ENCODE results near the gene KSR1.

Gene KSR1

GRCh38 chr17:27539152-27539551 lies 82.9 kb downstream of the KSR1 start:
- DNase-seq = no peak

GRCh38 chr17:27539794-27540317 lies 83.6 kb downstream of the KSR1 start:
- DNase-seq = no peak

GRCh38 chr17:27540318-27541101 lies 84.3 kb downstream of the KSR1 start:
- no peak for DNase-seq

GRCh38 chr17:27541301-27542023 lies 85.2 kb downstream of the KSR1 start:
- DNase-seq = no peak

DNA sequence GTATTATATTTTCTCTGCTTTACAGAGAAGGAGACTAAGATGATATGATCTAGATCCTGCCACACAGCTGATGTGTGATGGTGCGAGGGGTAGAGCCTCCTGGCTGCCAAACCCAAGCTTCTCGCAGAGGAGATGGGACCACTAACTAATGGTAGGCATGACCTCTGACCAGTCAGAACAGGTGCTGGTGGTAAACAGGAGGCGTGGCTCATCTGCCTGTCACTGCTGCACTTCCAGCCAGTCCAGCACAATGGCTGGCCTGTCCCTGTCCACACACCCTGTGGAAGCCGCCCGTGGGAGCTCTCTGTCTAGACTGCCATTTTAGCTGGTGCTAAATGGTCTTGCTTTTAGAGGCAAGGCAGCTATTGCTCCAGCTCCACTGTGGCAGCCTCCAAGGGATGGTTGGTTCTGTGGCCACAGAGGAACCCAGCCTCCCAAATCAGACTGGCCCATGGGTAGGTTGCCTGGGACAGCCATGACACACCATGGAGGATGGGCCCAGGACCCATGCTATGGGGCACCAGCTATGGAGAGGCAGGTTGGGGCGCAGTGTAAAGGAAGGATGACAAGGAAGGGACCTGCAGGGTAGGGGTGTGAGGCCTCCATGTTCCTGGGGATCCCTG lies 86.7 kb downstream of the KSR1 start:
- DNase-seq = no peak

DNA sequence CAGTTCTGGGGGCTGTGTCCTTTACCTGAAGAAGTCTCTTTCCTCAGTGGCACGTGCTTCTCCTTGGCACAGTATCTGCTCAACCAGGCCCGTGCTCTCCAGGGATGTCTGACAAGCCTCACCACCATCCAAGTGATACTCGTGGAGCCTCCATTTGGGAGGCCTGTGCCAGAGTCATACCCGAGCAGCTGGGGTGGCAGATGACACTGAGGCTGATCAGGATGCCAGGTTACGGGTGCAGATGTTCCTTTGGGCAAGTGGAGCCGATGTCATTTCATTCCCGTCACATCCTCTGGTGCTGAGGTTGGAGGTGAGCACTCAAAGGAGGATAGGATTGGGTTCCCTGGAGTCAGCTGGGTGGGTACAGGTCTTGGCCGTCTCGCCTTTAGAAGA lies 87.2 kb downstream of the KSR1 start:
- DNase-seq = no peak

DNA sequence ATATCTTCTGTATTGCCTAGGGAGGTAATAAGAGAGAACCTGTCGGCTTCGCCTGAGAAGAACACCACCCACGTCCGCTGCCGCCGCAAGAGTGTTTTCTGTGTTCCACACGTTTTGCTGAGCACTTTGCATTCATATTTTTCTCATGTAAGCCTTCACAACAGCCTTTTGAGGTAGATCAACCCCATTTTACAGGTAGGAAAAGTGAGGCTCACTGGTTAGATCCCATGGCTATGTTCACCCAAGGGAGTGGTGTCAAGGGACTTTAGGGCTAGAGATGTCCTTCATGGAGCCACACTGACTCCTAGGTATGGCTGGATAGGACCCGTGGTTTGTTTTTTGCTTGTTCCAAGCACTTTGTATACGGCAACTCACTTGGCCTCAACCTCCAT lies 87.7 kb downstream of the KSR1 start:
- DNase-seq = no peak

GRCh38 chr17:27544350-27545131 lies 88.3 kb downstream of the KSR1 start:
- DNase-seq = no peak

DNA sequence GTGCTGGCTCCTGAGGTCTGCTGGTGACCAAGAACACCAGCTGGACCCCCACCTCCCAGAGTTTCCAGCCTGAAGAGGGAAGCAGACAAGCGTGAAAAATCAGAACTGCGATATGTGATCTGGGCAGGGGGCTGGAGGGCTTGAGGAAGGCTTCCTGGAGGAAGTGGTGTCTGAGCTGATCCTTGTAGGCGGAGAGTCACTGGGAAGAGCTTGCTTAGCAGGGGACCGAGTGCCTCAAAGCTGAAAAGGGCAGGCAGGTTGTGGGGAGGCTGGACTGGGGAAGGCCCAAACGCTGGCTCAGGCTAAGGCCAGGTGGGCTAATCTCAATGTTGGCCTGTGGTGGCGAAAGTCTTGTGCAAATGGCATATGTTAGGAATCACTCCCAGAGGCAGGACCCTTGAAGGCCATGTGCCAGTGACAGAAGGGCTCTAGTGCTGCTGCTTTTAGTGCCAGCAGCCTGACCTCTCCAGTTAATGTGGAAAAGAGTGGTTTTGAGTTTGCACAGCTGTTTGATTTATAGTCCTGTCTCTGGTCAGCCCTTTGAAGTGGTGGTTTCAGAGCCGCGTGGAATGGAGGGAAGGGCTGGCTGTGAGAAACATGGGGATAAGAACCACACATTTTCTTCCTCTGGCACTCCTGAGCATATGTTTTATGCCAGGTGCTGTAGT lies 89.4 kb downstream of the KSR1 start:
- DNase-seq = no peak

GRCh38 chr17:27546624-27547300 lies 90.5 kb downstream of the KSR1 start:
- no peak for DNase-seq

DNA sequence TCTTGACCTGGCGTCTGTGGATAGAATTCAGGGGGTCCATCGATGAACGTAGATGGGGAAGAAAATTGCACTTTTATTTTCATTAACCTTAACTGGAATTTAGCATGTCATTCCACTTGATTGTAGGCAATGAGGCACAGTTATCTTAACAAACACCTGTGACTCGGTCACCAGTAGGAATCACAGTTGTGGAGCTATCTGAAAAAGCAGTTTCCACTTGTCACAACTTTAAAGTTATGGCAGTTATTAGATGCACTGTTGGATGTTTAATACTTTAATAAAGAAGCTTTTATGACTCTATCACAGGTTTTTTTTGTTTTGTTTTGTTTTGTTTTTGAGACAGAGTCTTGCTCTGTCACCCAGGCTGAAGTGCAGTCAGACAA lies 91.0 kb downstream of the KSR1 start:
- no peak for DNase-seq

DNA sequence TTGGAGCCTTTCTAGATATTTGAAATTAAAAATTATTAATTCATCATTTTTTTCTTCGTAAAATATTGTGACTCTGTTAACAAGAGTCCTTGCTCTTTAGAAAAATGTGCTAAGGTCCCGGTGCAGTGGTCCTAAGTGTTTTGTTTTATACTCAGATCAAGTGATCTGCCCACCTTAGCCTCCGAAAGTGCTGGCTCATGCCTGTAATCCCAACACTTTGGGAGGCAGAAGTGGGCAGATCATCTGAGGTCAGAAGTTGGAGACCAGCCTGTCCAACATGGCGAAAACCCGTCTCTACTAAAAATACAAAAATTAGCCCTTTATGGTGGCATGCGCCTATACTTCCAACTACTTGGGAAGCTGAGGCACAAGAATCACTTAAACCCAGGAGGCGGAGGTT lies 92.1 kb downstream of the KSR1 start:
- no peak for DNase-seq

- no peak for DNase-seq
These were observed 93.1 kb downstream of the KSR1 start for GRCh38 chr17:27549251-27549893.

- DNase-seq = no peak
These were observed 94.2 kb downstream of the KSR1 start for GRCh38 chr17:27550291-27550930.

- no peak for DNase-seq
These were observed 94.8 kb downstream of the KSR1 start for GRCh38 chr17:27550974-27551505.

DNA sequence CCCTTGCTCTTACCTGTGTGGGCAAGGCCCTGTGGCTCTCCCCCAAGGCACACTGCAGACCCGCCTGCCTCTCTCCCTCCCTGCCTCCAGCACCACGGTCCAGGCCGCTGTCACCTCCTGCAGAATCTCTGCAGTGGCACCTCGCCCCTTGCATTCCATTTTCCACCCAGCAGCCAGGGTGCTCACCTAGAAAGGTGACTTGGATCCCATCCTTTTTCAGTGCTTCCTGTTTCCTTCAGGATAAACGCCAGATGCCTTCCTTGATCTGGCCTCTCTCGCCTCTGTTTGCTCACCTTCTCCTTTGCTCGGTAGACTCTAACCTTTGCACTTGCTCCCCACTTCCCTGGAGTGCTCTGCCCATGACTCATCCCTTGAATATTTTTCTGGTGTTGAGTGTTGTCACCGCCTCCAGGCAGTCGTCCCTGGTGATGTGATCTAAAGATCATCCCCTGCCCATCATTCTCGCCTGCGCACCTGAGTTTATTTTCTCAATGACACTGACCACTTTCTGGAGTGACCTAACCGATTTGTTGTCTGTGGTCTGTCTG lies 95.5 kb downstream of the KSR1 start:
- no peak for DNase-seq

- DNase-seq = no peak
These were observed 96.1 kb downstream of the KSR1 start for GRCh38 chr17:27552276-27552732.

GRCh38 chr17:27553019-27553511 lies 96.8 kb downstream of the KSR1 start:
- DNase-seq = no peak

DNA sequence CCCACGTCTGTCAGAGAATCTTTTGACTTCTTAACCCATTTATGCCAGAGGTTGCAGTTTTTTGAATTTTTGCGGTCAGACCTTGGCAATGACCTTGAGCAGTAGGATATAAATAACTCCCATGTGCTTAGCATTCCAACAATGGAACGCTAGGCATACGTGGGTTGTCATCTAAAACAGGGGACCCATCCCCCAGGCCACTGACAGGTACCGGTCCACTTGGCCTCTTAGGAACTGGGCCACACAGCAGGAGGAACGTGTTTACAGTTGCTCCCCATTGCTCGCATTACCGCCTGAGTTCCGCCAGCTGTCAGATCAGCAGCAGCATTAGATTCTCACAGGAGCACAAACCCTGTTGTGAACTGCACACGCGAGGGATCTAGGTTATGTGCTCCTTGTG lies 97.9 kb downstream of the KSR1 start:
- DNase-seq = no peak

DNA sequence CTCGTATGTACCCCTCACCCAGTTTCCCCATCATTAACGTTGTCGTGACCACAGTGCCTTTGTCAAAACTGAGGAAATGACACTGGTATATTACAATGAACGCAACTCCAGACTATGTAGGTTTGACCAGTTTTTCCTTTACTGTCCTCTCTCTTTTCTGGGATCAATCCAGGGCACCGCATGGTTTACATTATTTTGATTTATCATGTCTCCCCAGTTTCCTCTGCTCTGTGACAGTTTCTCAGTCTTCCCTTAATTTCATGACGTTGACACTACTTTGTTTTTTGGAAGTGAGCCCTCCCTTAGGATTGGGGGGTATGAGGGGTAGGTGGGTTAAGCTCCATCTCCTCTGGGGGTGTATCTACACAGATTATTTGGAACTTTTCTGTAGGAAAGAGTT lies 98.7 kb downstream of the KSR1 start:
- no peak for DNase-seq

All from effector CD4-positive, alpha-beta T cell (primary cell).